Measurements from ENCODE around the gene NMNAT1. TPM values are rescaled to one million over a fixed set of nuclear protein-coding genes. Genes with fewer than 3 reads are reported as not detected.
"Not testable (repeated sequence)": the region's sequence is repeated elsewhere in the genome, so short reads cannot be mapped to it uniquely, and the experiment has no call there.

The NMNAT1 gene
- total RNA-seq, 1 donor from 2014 or later: 2.2 TPM

DNA sequence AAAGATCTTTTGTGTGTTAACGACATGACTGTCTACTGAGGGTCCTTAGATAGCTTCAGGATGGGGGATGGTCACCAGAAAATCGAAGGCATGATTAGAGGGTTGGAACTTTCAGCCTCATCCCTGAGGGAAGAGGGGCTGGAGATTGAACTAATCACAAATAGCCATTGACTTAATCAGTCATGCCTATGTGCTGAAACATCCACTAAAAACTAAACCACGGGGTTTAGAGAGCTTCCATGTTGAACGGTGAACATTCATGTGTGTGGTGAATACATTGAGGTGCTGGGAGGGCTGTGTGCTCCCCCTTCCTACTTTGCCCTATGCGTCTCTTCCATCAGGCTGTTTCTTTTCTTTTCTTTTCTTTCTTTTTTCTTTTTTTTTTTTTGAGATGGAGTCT is 70.7 kb downstream of the NMNAT1 start:
- no peak overlapping the region for H3K4me3 ChIP-seq (ENCODE audit: low read depth, low read length)
- no peak for TF ChIP-seq CTCF (conservative IDR thresholded peaks at IDR 0.05; ENCODE audit: low read depth, low read length)
- DNase-seq (ENCODE audit: low read depth): no peak

DNA sequence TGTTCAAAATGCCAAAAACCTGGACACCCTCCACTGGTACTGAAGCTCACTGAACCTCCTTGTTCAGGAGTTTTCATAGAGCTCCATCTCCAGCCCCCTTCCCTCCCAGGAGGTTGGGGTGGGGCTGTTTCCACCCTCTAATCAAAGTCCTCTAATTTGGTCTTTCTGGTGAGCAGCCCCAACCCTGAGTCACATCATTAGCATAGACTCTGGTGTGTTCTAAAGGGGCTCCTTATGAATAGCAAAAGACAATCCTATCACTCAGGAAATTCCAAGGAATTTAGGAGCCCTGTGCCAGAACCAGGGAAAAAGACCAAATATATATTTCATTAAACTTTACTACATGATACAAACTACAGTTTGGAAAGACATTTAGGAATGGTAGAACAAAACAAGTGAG is 76.3 kb downstream of the NMNAT1 start:
- DNase-seq (ENCODE audit: low read depth): no peak
- TF ChIP-seq CTCF (conservative IDR thresholded peaks at IDR 0.05; ENCODE audit: low read depth, low read length): no peak
- no peak overlapping the region for H3K4me3 ChIP-seq (ENCODE audit: low read depth, low read length)

GRCh38 chr1:10020086-10020485 is 76.8 kb downstream of the NMNAT1 start:
- DNase-seq (ENCODE audit: low read depth): no peak
- TF ChIP-seq CTCF (conservative IDR thresholded peaks at IDR 0.05; ENCODE audit: low read depth, low read length): no peak
- no peak overlapping the region for H3K4me3 ChIP-seq (ENCODE audit: low read depth, low read length)

DNA sequence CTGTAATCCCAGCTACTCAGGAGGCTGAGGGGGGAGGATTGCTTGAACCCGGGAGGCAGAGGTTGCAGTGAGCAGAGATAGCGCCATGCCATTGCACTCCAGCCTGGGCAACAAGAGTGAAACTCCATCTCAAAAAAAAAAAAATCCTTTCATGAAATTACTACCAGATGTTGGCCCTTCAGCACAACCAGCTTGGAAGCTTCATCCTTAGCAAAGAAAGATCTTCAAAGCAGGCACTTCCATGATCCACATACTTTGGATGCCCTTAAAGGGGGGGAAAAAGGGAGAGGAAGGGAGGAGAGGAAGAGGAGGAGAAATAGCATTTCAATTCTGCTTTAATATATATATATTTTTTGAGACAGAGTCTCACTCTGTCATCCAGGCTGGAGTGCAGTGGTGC is 77.4 kb downstream of the NMNAT1 start:
- not testable (repeated sequence) for DNase-seq (ENCODE audit: low read depth)

DNA sequence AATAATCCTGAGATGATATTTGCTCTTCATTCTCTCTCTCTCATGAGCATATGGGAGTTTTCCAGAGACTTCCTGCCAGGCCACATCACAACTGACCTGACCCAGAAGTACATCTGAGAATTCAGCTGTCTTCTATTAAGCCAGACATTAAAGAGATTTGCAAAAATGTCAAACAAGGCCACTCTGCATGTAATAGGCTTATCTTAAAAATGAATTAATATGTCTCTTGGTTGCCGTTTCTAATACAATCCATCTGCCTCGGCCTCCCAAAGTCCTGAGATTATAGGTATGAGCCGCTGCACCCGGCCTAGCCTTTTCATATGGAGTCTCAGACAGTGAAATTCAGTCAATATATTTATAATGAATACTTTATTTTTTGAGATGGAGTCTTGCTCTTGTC is 78.7 kb downstream of the NMNAT1 start:
- not testable (repeated sequence) for H3K4me3 ChIP-seq (ENCODE audit: low read depth, low read length); DNase-seq (ENCODE audit: low read depth)

More for the DNA sequence above, 77.4 kb downstream of the NMNAT1 start:
- not testable (repeated sequence) for H3K4me3 ChIP-seq (ENCODE audit: low read depth, low read length)

GRCh38 chr1:10022656-10023055 is 79.4 kb downstream of the NMNAT1 start:
- no peak overlapping the region for H3K4me3 ChIP-seq (ENCODE audit: low read depth, low read length)
- TF ChIP-seq CTCF (conservative IDR thresholded peaks at IDR 0.05; ENCODE audit: low read depth, low read length): no peak
- DNase-seq (ENCODE audit: low read depth): no peak

DNA sequence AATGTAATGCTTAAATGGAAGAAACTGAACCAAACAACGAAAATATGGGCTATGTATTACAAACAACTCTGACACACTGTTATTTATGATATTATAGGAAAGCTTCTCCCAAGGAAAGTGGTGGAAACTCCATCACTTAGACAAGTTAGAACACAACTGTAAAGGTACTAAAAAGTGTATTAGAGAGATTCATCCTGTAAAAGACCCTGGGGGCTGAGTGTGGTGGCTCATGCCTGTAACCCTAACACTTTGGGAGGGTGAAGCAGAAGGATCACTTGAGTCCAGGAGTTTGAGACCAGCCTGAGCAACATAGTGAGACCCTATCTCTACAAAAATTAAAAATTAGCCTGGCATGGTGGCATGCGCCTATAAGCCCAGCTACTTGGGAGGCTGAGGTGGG is 82.1 kb downstream of the NMNAT1 start:
- H3K4me3 ChIP-seq (ENCODE audit: low read depth, low read length): no peak overlapping the region
- no peak for TF ChIP-seq CTCF (conservative IDR thresholded peaks at IDR 0.05; ENCODE audit: low read depth, low read length)

GRCh38 chr1:10027027-10027426 is 83.8 kb downstream of the NMNAT1 start:
- no peak for DNase-seq (ENCODE audit: low read depth)
- no peak for TF ChIP-seq CTCF (conservative IDR thresholded peaks at IDR 0.05; ENCODE audit: low read depth, low read length)
- H3K4me3 ChIP-seq (ENCODE audit: low read depth, low read length): no peak overlapping the region

More for the DNA sequence above, 82.1 kb downstream of the NMNAT1 start:
- DNase-seq (ENCODE audit: low read depth): no peak

DNA sequence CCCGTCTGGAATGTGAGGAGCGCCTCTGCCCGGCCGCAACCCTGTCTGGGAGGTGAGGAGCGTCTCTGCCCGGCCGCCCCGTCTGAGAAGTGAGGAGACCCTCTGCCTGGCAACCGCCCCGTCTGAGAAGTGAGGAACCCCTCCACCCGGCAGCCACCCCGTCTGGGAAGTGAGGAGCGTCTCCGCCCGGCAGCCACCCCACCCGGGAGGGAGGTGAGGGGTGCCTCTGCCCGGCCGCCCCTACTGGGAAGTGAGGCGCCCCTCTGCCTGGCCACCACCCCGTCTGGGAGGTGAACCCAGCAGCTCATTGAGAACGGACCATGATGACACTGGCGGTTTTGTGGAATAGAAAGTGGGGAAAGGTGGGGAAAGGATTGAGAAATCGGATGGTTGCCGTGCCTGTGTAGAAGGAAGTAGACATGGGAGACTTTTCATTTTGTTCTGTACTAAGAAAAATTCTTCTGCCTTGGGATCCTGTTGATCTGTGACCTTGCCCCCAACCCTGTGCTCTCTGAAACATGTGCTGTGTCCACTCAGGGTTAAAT is 85.8 kb downstream of the NMNAT1 start:
- not testable (repeated sequence) for H3K4me3 ChIP-seq (ENCODE audit: low read depth, low read length); DNase-seq (ENCODE audit: low read depth)

All from epithelial cell of proximal tubule (primary cell).